ENCODE results near the gene HMCN2.

The HMCN2 gene

DNA sequence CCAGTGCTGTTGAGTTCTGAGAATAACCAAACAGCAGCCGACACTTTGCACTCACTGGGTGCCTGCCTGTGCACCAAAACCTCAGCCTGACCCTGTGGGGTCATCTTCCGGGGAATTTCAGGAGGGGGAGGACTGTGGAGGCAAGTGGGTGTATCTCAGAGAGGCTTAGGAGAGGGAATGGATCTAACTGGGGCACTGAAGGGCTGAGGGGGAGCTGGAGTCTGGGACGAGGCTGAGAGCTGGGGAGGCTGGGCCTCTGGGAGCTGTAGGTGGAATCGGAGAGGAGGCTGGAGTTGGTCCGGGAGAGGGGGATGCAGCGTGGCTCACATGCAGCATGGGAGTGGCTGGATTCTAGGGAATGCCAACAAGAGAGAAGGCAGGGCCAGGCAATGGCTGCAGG is 164.3 kb downstream of the HMCN2 start:
- DNase-seq (ENCODE audit: extremely low read depth, low read depth): no peak
- TF ChIP-seq, protein P1, sequence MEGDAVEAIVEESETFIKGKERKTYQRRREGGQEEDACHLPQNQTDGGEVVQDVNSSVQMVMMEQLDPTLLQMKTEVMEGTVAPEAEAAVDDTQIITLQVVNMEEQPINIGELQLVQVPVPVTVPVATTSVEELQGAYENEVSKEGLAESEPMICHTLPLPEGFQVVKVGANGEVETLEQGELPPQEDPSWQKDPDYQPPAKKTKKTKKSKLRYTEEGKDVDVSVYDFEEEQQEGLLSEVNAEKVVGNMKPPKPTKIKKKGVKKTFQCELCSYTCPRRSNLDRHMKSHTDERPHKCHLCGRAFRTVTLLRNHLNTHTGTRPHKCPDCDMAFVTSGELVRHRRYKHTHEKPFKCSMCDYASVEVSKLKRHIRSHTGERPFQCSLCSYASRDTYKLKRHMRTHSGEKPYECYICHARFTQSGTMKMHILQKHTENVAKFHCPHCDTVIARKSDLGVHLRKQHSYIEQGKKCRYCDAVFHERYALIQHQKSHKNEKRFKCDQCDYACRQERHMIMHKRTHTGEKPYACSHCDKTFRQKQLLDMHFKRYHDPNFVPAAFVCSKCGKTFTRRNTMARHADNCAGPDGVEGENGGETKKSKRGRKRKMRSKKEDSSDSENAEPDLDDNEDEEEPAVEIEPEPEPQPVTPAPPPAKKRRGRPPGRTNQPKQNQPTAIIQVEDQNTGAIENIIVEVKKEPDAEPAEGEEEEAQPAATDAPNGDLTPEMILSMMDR (IDR thresholded peaks at IDR 0.05; ENCODE audit: low read depth, low read length, missing control alignments): no peak
- no peak overlapping the region for H3K4me3 ChIP-seq (replicated peaks; ENCODE audit: low read depth, low read length)

DNA sequence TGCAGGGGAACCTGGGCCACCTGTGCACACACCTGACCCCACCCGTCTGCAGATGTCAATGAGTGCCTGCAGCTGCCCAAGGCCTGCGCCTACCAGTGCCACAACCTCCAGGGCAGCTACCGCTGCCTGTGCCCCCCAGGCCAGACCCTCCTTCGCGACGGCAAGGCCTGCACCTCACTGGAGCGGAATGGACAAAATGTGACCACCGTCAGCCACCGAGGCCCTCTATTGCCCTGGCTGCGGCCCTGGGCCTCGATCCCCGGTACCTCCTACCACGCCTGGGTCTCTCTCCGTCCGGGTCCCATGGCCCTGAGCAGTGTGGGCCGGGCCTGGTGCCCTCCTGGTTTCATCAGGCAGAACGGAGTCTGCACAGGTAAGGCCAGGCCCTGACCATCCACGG is 164.7 kb downstream of the HMCN2 start:
- no peak for DNase-seq (ENCODE audit: extremely low read depth, low read depth)
- no peak overlapping the region for H3K4me3 ChIP-seq (replicated peaks; ENCODE audit: low read depth, low read length)
- TF ChIP-seq, protein P1 (IDR thresholded peaks at IDR 0.05; ENCODE audit: low read depth, low read length, missing control alignments): no peak

DNA sequence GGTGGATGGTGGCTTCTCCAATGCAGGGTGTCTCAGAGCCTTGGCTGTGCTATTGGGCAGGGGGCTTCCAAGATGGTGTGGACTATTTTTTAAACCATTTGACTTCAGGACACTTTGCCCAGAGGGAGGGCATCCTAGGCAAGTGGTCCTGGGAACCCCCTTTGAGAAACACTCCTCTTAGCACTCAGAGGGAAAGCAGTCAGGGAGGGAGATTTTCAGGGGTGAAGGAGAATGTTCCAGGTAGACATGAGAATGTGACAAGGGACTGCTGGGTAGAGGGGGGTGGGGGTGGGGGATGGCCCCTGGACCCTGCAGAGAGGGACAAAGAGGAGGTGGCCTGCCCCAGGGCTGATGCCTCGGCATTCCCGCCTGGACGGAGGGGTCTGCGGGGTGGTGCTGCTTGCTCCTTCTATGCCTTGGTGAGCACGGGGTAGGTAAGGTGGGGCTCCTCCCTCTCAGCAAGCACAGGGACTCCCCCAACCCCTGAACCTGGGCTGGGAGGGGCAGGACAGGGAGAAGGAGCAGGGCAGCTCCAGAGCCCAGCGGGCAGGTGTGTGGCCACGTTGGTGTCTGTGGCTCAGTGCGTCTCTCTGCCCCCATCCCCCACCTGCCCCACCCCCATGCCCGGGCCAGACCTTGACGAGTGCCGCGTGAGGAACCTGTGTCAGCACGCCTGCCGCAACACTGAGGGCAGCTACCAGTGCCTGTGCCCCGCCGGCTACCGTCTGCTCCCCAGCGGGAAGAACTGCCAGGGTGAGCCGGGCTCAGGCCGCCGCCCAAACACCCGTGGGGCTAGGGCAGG is 165.4 kb downstream of the HMCN2 start:
- TF ChIP-seq, protein P1 (IDR thresholded peaks at IDR 0.05; ENCODE audit: low read depth, low read length, missing control alignments): no peak
- DNase-seq (ENCODE audit: extremely low read depth, low read depth): no peak
- no peak overlapping the region for H3K4me3 ChIP-seq (replicated peaks; ENCODE audit: low read depth, low read length)

- no peak for DNase-seq (ENCODE audit: extremely low read depth, low read depth)
- TF ChIP-seq, protein P1 (IDR thresholded peaks at IDR 0.05; ENCODE audit: low read depth, low read length, missing control alignments): no peak
- no peak overlapping the region for H3K4me3 ChIP-seq (replicated peaks; ENCODE audit: low read depth, low read length)
Observed at GRCh38 chr9:130431536-130432303, 166.2 kb downstream of the HMCN2 start.

GRCh38 chr9:130432362-130432761 is 166.8 kb downstream of the HMCN2 start:
- H3K4me3 ChIP-seq (replicated peaks; ENCODE audit: low read depth, low read length): no peak overlapping the region
- no peak for DNase-seq (ENCODE audit: extremely low read depth, low read depth)
- TF ChIP-seq, protein P1 (IDR thresholded peaks at IDR 0.05; ENCODE audit: low read depth, low read length, missing control alignments): peak; percentile 33

DNA sequence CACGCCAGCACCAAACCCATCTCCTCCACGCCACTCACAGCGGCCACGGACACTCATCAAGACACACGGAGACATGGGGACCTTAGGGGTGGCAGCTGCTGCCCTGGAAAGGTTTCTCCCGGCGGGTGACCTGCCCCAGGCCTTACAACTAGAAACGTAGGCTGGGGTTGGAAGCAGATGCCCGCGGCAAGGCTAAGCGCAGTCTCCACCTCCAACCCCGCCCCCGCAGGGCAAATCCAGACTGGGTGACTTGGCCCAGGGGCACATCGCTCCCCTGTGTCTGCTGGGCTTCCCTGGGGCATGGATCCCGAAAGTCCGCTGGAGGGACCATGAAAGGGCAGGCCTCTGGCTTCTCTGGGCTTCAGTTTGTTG is 167.2 kb downstream of the HMCN2 start:
- TF ChIP-seq, protein P1 (IDR thresholded peaks at IDR 0.05; ENCODE audit: low read depth, low read length, missing control alignments): no peak
- no peak overlapping the region for H3K4me3 ChIP-seq (replicated peaks; ENCODE audit: low read depth, low read length)
- DNase-seq (ENCODE audit: extremely low read depth, low read depth): no peak

Measured in HFF-Myc (cell line).